ENCODE data around the gene WAC. TPM values are rescaled to one million over a fixed set of nuclear protein-coding genes. Genes with fewer than 3 reads are reported as not detected.

WAC gene
- total RNA-seq, 8 experiments from 2014 or later = 54.6 to 142 (median 76.6) TPM

- WGBS, 10 experiments = 20 to 97% (median 58%) methylated on average over 3 to 15 of the region's 21 CpGs
- H3K4me3 ChIP-seq = peak overlapping the region; percentile 31 to 47 (median 39)
- ATAC-seq (replicated peaks in 6 of 8) = no peak
- in situ Hi-C loops (cut with MboI; ENCODE audit: low pct_unique_long_range_greater_than_20kb in 2 of 9, low sequenced_read_pairs in 9 of 9, unreplicated experiment in 9 of 9) = loop anchor here (10.0 to 25.0 kb wide), 3 partner anchors 315 to 643 kb away; no protein-coding TSS in a partner anchor
- H3K27ac ChIP-seq = no peak overlapping the region
- peaks cover 0 to 2% of the 10 kb centered on the region in 2 donors for H3K4me1 ChIP-seq (replicated peaks in 1 of 2)
These were observed 136.6 kb downstream of the WAC start for GRCh38 chr10:28669227-28670173.

Other genes starting within 250 kb of the WAC start
- 1 to 10 TPM in 5 of 8 experiments, under 1 TPM in 3; 0.20 to 2.6 (median 1.6) TPM for gene MPP7, start 230.1 kb upstream of the WAC start, total RNA-seq
- 10 to 100 TPM in 3 of 8 experiments, 1 to 10 TPM in 4, under 1 TPM in 1; 0.97 to 47.8 (median 8.1) TPM for gene BAMBI, start 144.4 kb downstream of the WAC start, total RNA-seq